Measurements from ENCODE around the gene PAF1.

- TF ChIP-seq REST (IDR thresholded peaks at IDR 0.05; ENCODE audit: low read depth), result no peak
- TF ChIP-seq EP300 (IDR thresholded peaks at IDR 0.05; ENCODE audit: borderline replicate concordance), result no peak
- TF ChIP-seq, protein P1, sequence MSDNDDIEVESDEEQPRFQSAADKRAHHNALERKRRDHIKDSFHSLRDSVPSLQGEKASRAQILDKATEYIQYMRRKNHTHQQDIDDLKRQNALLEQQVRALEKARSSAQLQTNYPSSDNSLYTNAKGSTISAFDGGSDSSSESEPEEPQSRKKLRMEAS (IDR thresholded peaks at IDR 0.05), result no peak
- TF ChIP-seq YY1 (IDR thresholded peaks at IDR 0.05; ENCODE audit: low read depth), result no peak
- no peak for TF ChIP-seq TAF1 (IDR thresholded peaks at IDR 0.05; ENCODE audit: low read depth)
- TF ChIP-seq NFIC (IDR thresholded peaks at IDR 0.05), result no peak
- no peak for TF ChIP-seq RAD21 (IDR thresholded peaks at IDR 0.05; ENCODE audit: low read depth)
- TF ChIP-seq EGR1 (IDR thresholded peaks at IDR 0.05), result 0 out of 2 replicates have a peak, but pooled peaks have one; percentile 6
Observed at GRCh38 chr19:39405958-39406655, 15.2 kb upstream of the PAF1 start.

Data from Ishikawa (cell line).